Measurements from ENCODE around the gene FANK1. TPM values are rescaled to one million over a fixed set of nuclear protein-coding genes. Genes with fewer than 3 reads are reported as not detected.

FANK1 gene
- total RNA-seq, 1 experiment from 2014 or later = not detected

DNA sequence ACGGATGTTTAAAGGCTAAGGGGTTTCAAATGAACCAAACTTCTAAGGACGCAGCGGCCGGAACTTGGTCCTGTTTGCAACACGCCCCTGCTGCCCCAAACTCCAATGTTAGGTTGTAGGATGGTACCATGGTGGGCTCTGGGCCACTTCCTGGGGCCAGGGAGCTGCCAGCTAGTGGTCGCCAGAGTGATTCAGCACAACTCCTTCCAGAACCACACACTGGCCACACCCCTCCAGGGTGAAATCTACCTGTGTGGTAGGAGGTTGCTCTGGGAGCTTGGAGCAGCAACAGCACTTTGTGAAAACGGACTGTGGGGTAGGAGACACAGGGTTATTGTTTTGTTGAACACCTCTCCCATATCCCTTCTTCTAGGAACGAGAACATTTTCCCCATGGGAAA lies 161.1 kb downstream of the FANK1 start:
- Histone ChIP-seq H3K9me3 (no peaks in the 10 kb centered on the region), H3K4me3 (no peak overlapping the region), H3K36me3 (peaks cover 13% of the 10 kb centered on the region), H3K27me3 (no peaks in the 10 kb centered on the region)
- DNase-seq = no peak

- Histone ChIP-seq H3K4me3 (no peak overlapping the region), H3K36me3 (peaks cover 13% of the 10 kb centered on the region), H3K9me3 (no peaks in the 10 kb centered on the region), H3K27me3 (no peaks in the 10 kb centered on the region)
- no peak for DNase-seq
These were observed 161.7 kb downstream of the FANK1 start for GRCh38 chr10:126058104-126058503.

DNA sequence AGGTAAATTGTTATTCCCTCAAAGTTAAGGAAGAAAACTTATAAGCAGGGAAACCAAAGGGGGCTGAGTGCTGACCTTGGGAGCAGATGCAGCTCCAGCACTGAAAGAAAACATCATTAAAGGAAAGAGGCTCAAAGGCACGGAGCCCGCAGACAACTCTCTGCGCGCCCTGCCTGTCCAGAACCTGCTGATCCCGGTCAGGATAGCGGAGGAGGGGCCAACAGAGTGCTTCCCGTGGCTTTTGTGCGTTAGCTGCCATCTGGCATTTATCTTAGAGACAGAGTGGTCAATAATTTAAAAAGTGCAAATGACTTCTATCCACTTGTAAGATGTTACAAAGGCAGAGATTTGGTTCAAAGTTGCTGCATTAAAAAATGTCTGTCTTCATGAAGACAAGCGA lies 162.1 kb downstream of the FANK1 start:
- Histone ChIP-seq H3K36me3 (peaks cover 13% of the 10 kb centered on the region), H3K4me3 (no peak overlapping the region), H3K9me3 (no peaks in the 10 kb centered on the region), H3K27me3 (no peaks in the 10 kb centered on the region)
- DNase-seq = no peak

Other genes starting within 250 kb of the FANK1 start
- not detected in 2 replicates for gene TEX36, start 213.4 kb upstream of the FANK1 start, total RNA-seq (2014; rRNA removed; shearing (Covaris generic); ENCODE audit: low replicate concordance)
- 13.6 and 16.7 TPM in 2 replicates for gene EDRF1, start 176.9 kb upstream of the FANK1 start, total RNA-seq (2014; rRNA removed; shearing (Covaris generic); ENCODE audit: low replicate concordance)
- not detected in 2 replicates for gene MMP21, start 120.7 kb upstream of the FANK1 start, total RNA-seq (2014; rRNA removed; shearing (Covaris generic); ENCODE audit: low replicate concordance)
- gene UROS, start 73.3 kb upstream of the FANK1 start, total RNA-seq (2014; rRNA removed; shearing (Covaris generic); ENCODE audit: low replicate concordance) = 78.8 and 87.2 TPM in 2 replicates
- 89.8 and 184 TPM in 2 replicates for gene BCCIP, start 73.0 kb upstream of the FANK1 start, total RNA-seq (2014; rRNA removed; shearing (Covaris generic); ENCODE audit: low replicate concordance)
- 29.6 and 37.2 TPM in 2 replicates for gene DHX32, start 15.3 kb upstream of the FANK1 start, total RNA-seq (2014; rRNA removed; shearing (Covaris generic); ENCODE audit: low replicate concordance)